SK-N-SH (cell line): ENCODE results near the gene FBXO10. TPM values are rescaled to one million over a fixed set of nuclear protein-coding genes. Genes with fewer than 3 reads are reported as not detected.

ENCODE experiments used
- CTCF ChIA-PET: fragments of 300-600, 350-600 bp; formaldehyde crosslinking; extraction: SDS; loops from one replicate; lab custom pipeline; 2021; lab: Yijun Ruan, JAX
- POLR2A ChIA-PET: fragments of 350-600 bp; sonication (Branson Sonifier 250); formaldehyde crosslinking; extraction: SDS; loops from one replicate; lab custom pipeline; 2020; ENCODE audit warnings: antibody characterized with exemption, inconsistent platforms; lab: Yijun Ruan, JAX
- DNase-seq: peaks from one replicate; pipeline ENCODE4 v3.0.0; 2012
- H2AFZ ChIP-seq: fragments of 200-600 bp; sonication (generic); 2 replicates; pipeline ENCODE4 v1.8.1; 2016; ENCODE audit warnings: antibody characterized with exemption, mild to moderate bottlenecking, low read depth
- H3F3A ChIP-seq: fragments of 200-600 bp; sonication (generic); replicated peaks from 2 replicates; pipeline ENCODE3; 2016; ENCODE audit warnings: antibody characterized with exemption, mild to moderate bottlenecking; ENCODE audit not compliant: insufficient read depth
- H3K27ac ChIP-seq, 2 experiments: fragments of 200-500 bp in 1 of 2; fragments of 200-600 bp in 1 of 2; sonication (Bioruptor generic) in 1 of 2; sonication (generic), shearing (Covaris generic) in 1 of 2; 2 replicates each; pipeline versions ENCODE4 v1.5.1 to v1.6.1; 2014 to 2016; ENCODE audit warnings: low read depth in 2 of 2, inconsistent platforms in 1 of 2, low read length in 1 of 2, mild to moderate bottlenecking in 1 of 2, mixed read lengths in 1 of 2
- H3K27me3 ChIP-seq: fragments of 200-600 bp; sonication (generic), shearing (Covaris generic); 2 replicates; pipeline ENCODE4 v1.6.1; 2016; ENCODE audit warnings: mixed run types; ENCODE audit not compliant: insufficient read depth
- H3K36me3 ChIP-seq, 2 experiments: fragments of 200-500 bp in 1 of 2; fragments of 200-600 bp in 1 of 2; sonication (Bioruptor generic) in 1 of 2; sonication (generic) in 1 of 2; replicated peaks in 1 of 2; 2 replicates each; pipeline versions ENCODE3 to v1.5.1; 2014 to 2016; ENCODE audit warnings: low read length in 1 of 2, mild to moderate bottlenecking in 1 of 2; ENCODE audit not compliant: insufficient read depth in 2 of 2, control insufficient read depth in 1 of 2
- H3K4me1 ChIP-seq, 2 experiments: fragments of 200-500 bp in 1 of 2; fragments of 200-600 bp in 1 of 2; sonication (Bioruptor generic) in 1 of 2; sonication (generic), shearing (Covaris generic) in 1 of 2; 2 replicates each; pipeline versions ENCODE4 v1.5.1 to v1.6.1; 2014 to 2016; ENCODE audit warnings: low read depth in 1 of 2, low read length in 1 of 2, mixed run types in 1 of 2; ENCODE audit not compliant: insufficient read depth in 2 of 2, control insufficient read depth in 1 of 2
- H3K4me2 ChIP-seq: fragments of 200-600 bp; sonication (generic), shearing (Covaris generic); 2 replicates; pipeline ENCODE4 v1.6.1; 2017; ENCODE audit warnings: mixed run types
- H3K4me3 ChIP-seq, 2 experiments: fragments of 200-500 bp in 1 of 2; fragments of 200-600 bp in 1 of 2; sonication (Bioruptor generic) in 1 of 2; sonication (generic), shearing (Covaris generic) in 1 of 2; 2 replicates each; pipeline versions ENCODE4 v1.5.1 to v1.8.1; 2014 to 2016; ENCODE audit warnings: low read depth in 2 of 2, inconsistent platforms in 1 of 2, low read length in 1 of 2, mild to moderate bottlenecking in 1 of 2, mixed read lengths in 1 of 2, moderate library complexity in 1 of 2
- H3K79me2 ChIP-seq: fragments of 200-600 bp; sonication (generic); 2 replicates; pipeline ENCODE4 v1.8.1; 2017; ENCODE audit warnings: mild to moderate bottlenecking; ENCODE audit not compliant: insufficient read depth
- H3K9ac ChIP-seq: fragments of 200-600 bp; sonication (generic); 2 replicates; pipeline ENCODE4 v1.6.1; 2017; ENCODE audit warnings: mixed run types
- H3K9me2 ChIP-seq: fragments of 200-600 bp; sonication (generic); 2 replicates; pipeline ENCODE4 v1.6.1; 2017; ENCODE audit warnings: mixed run types
- H3K9me3 ChIP-seq: fragments of 200-600 bp; sonication (generic); 2 replicates; pipeline ENCODE4 v1.6.1; 2017; ENCODE audit warnings: mixed run types, mild to moderate bottlenecking, moderate library complexity
- H4K20me1 ChIP-seq: fragments of 200-600 bp; sonication (generic); 2 replicates; pipeline ENCODE4 v1.6.1; 2017; ENCODE audit warnings: mild to moderate bottlenecking, mixed run types; ENCODE audit not compliant: insufficient read depth
- FOXJ3 ChIP-seq: sonication (generic); formaldehyde crosslinking; IDR thresholded peaks from 2 replicates; pipeline ENCODE4 v1.5.1; 2020; ENCODE audit warnings: mild to moderate bottlenecking, missing genetic modification reagents
- MEF2A ChIP-seq: IDR thresholded peaks from 2 replicates; pipeline ENCODE4 v1.4.0; 2012; ENCODE audit warnings: low read depth, borderline replicate concordance
- RAD21 ChIP-seq: IDR thresholded peaks from 2 replicates; pipeline ENCODE4 v1.6.1; 2012; ENCODE audit warnings: mild to moderate bottlenecking, low read length
- SMC3 ChIP-seq: IDR thresholded peaks from 2 replicates; pipeline ENCODE4 v1.6.1; 2012; ENCODE audit warnings: low read depth, low read length, improper control_type of control experiment
- TAF1 ChIP-seq: IDR thresholded peaks from 2 replicates; pipeline ENCODE4 v1.6.1; 2012; ENCODE audit warnings: low read depth, mild to moderate bottlenecking, low read length, moderate library complexity, borderline replicate concordance
- WGBS: methylation state at CpG from one replicate; pipeline ENCODE4 v1.1.6; 2017; ENCODE audit warnings: low lambda C conversion rate; 5-methylcytosine and 5-hydroxymethylcytosine counted together
- polyA plus RNA-seq, 3 experiments: library from polyadenylated mRNA; depleted of rRNA; stranded (reverse); fragments of >200 nt; gene quantifications; 2 replicates each; pipeline ENCODE4 v1.2.3, GENCODE V29; 2012
- TF ChIP-seq, protein P1 (sequence below): fragments of 200-600 bp; sonication (generic); IDR thresholded peaks from 2 replicates; pipeline ENCODE4 v1.6.1; 2017; ENCODE audit warnings: antibody characterized with exemption, mild to moderate bottlenecking, moderate library complexity
- TF ChIP-seq, protein P2 (sequence below): IDR thresholded peaks from 2 replicates; pipeline ENCODE4; 2012
- TF ChIP-seq, protein P3 (sequence below): fragments of 150-350 bp; IDR thresholded peaks from 2 replicates; pipeline ENCODE4 v1.6.1; 2017; ENCODE audit warnings: antibody characterized with exemption, low read length, low read depth, borderline replicate concordance

Gene FBXO10
- polyA plus RNA-seq, 1 of the 3 experiments (the other 2 are of a cell fraction), result 10.1 TPM

DNA sequence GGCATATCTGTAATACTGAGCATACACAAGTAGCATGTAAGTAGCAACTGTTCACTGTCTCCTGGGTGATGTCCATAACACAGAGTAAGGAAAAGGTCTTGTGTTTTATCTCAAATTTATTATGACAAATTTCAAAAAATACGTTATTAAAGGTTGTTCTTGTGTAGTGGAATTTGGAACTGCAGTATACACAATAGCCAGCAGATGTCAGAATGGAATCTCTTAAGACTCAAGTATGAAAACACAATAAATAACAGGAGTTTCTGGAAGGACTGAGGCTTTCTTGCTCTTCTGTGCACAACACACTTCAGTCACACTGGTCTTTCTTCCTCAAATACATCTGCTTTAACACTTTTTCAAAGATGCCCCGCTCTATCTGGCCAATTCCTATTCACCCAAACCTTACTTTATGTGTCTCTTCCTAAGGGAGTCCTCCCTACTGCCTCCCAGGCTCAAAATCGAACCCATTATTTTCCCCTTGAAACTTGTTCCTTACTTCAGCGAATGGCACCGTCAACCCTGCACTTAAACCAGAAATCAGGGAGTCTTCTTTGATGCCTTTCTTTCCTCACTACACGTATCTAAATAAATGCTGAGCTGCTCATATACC lies 6.5 kb upstream of the FBXO10 start:
- CTCF ChIA-PET, result interaction anchor here (0.7 to 5.5 kb wide), 10 partner anchors 8 to 283 kb away, joined by 3 to 39 read pairs (median 3); partner anchors contain the start of gene TOMM5
- H3K9me3 ChIP-seq, result no peaks in the 10 kb centered on the region
- TF ChIP-seq SMC3, result peak; percentile 55
- TF ChIP-seq, protein P1, sequence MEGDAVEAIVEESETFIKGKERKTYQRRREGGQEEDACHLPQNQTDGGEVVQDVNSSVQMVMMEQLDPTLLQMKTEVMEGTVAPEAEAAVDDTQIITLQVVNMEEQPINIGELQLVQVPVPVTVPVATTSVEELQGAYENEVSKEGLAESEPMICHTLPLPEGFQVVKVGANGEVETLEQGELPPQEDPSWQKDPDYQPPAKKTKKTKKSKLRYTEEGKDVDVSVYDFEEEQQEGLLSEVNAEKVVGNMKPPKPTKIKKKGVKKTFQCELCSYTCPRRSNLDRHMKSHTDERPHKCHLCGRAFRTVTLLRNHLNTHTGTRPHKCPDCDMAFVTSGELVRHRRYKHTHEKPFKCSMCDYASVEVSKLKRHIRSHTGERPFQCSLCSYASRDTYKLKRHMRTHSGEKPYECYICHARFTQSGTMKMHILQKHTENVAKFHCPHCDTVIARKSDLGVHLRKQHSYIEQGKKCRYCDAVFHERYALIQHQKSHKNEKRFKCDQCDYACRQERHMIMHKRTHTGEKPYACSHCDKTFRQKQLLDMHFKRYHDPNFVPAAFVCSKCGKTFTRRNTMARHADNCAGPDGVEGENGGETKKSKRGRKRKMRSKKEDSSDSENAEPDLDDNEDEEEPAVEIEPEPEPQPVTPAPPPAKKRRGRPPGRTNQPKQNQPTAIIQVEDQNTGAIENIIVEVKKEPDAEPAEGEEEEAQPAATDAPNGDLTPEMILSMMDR, result peak; percentile 77
- TF ChIP-seq RAD21, result peak; percentile 77
- TF ChIP-seq FOXJ3 (CRISPR knock-in tag), result no peak
- peaks cover 68 to 71% of the 10 kb centered on the region in 2 experiments for H3K36me3 ChIP-seq
- H3K27me3 ChIP-seq, result no peaks in the 10 kb centered on the region
- no peaks in the 10 kb centered on the region for H3K4me1 ChIP-seq
- 74% methylated on average over 6 of the region's 6 CpGs for WGBS
- 0 out of 2 replicates have a peak, but pooled peaks cover 4% of the 10 kb centered on the region for H4K20me1 ChIP-seq
- H3K4me3 ChIP-seq, result no peak overlapping the region
- H3K4me2 ChIP-seq, result no peak overlapping the region
- H3K79me2 ChIP-seq, result peaks cover 67% of the 10 kb centered on the region
- peaks cover 33% of the 10 kb centered on the region for H3F3A ChIP-seq
- H2AFZ ChIP-seq, result no peak overlapping the region
- no peak overlapping the region; a peak in 1 of 4 replicates for H3K27ac ChIP-seq
- no peak for DNase-seq
- no peaks in the 10 kb centered on the region for H3K9me2 ChIP-seq
- POLR2A ChIA-PET, result no interaction called here
- no peak overlapping the region for H3K9ac ChIP-seq

DNA sequence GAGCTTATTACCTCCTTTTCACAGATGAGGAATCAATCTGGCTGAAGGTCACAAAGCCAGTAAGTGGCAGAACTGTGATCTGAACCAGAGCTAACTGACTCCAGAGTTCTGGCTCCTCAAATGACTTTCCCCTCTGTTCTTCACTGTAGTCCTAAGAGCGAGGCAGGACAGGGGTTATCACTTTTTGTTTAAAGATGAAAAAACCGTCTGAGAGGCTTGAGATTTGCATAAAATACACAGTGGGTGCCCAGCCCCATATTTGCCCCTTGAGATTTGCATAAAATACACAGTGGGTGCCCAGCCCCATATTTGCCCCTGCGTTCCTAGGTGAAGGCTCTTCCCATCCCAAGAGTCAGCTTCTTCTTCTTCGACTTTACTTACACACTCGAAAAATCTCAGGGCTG lies 667 bp downstream of the FBXO10 start:
- DNase-seq, result peak; percentile 33
- CTCF ChIA-PET, result interaction anchor here (1.8 kb wide), 1 partner anchor 329 kb away, joined by 5 read pairs; no protein-coding TSS in a partner anchor
- POLR2A ChIA-PET, result interaction anchor here (1.4 to 4.0 kb wide), 4 partner anchors 10 to 94 kb away, joined by 4 to 20 read pairs (median 6); partner anchors contain the start of gene TOMM5
- H3K4me2 ChIP-seq, result peak overlapping the region; percentile 98
- peaks cover 6 to 8% of the 10 kb centered on the region in 2 experiments for H3K36me3 ChIP-seq
- H2AFZ ChIP-seq, result peak overlapping the region; percentile 71; the same call in 1 of the 2 replicates
- H3K9me3 ChIP-seq, result no peaks in the 10 kb centered on the region
- H3K9ac ChIP-seq, result peak overlapping the region; percentile 66
- peak overlapping the region; percentile 72 to 83 for H3K4me3 ChIP-seq
- H3K79me2 ChIP-seq, result peaks cover 20% of the 10 kb centered on the region
- H4K20me1 ChIP-seq, result no peaks in the 10 kb centered on the region
- H3K27ac ChIP-seq, result peak overlapping the region; percentile 28 to 87; a peak in 3 of 4 replicates
- 17% methylated on average over 5 of the region's 5 CpGs for WGBS
- H3K9me2 ChIP-seq, result no peaks in the 10 kb centered on the region
- H3K4me1 ChIP-seq, result peaks cover 12 to 15% of the 10 kb centered on the region in 2 experiments; a peak in 3 of 4 replicates
- H3K27me3 ChIP-seq, result no peaks in the 10 kb centered on the region
- no peak for TF ChIP-seq RAD21
- no peak for TF ChIP-seq MEF2A
- no peak for TF ChIP-seq SMC3
- TF ChIP-seq TAF1, result no peak
- TF ChIP-seq, protein P2, sequence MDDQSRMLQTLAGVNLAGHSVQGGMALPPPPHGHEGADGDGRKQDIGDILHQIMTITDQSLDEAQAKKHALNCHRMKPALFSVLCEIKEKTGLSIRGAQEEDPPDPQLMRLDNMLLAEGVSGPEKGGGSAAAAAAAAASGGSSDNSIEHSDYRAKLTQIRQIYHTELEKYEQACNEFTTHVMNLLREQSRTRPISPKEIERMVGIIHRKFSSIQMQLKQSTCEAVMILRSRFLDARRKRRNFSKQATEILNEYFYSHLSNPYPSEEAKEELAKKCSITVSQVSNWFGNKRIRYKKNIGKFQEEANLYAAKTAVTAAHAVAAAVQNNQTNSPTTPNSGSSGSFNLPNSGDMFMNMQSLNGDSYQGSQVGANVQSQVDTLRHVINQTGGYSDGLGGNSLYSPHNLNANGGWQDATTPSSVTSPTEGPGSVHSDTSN, result no peak
- TF ChIP-seq, protein P3, sequence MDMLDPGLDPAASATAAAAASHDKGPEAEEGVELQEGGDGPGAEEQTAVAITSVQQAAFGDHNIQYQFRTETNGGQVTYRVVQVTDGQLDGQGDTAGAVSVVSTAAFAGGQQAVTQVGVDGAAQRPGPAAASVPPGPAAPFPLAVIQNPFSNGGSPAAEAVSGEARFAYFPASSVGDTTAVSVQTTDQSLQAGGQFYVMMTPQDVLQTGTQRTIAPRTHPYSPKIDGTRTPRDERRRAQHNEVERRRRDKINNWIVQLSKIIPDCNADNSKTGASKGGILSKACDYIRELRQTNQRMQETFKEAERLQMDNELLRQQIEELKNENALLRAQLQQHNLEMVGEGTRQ, result no peak
- H3F3A ChIP-seq, result peaks cover 14% of the 10 kb centered on the region
